DND-41 (cell line): ENCODE measurements around the gene FRMPD4.

Experiments
- EZH2 ChIP-seq: IDR thresholded peaks from 3 replicates; pipeline ENCODE4 v1.6.1; 2012; ENCODE audit warnings: borderline replicate concordance, low read depth, mild to moderate bottlenecking, moderate library complexity, low read length, inconsistent platforms; ENCODE audit not compliant: severe bottlenecking
- TF ChIP-seq, protein P1 (sequence below): IDR thresholded peaks from 2 replicates; pipeline ENCODE4 v1.5.1; 2012; ENCODE audit warnings: borderline replicate concordance, low read length, moderate library complexity, mild to moderate bottlenecking; ENCODE audit not compliant: poor library complexity, severe bottlenecking; ENCODE audit errors: extremely low read depth

GRCh38 chrX:12229986-12230385 is 91.7 kb downstream of the FRMPD4 start:
- TF ChIP-seq, protein P1, sequence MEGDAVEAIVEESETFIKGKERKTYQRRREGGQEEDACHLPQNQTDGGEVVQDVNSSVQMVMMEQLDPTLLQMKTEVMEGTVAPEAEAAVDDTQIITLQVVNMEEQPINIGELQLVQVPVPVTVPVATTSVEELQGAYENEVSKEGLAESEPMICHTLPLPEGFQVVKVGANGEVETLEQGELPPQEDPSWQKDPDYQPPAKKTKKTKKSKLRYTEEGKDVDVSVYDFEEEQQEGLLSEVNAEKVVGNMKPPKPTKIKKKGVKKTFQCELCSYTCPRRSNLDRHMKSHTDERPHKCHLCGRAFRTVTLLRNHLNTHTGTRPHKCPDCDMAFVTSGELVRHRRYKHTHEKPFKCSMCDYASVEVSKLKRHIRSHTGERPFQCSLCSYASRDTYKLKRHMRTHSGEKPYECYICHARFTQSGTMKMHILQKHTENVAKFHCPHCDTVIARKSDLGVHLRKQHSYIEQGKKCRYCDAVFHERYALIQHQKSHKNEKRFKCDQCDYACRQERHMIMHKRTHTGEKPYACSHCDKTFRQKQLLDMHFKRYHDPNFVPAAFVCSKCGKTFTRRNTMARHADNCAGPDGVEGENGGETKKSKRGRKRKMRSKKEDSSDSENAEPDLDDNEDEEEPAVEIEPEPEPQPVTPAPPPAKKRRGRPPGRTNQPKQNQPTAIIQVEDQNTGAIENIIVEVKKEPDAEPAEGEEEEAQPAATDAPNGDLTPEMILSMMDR, result no peak
- TF ChIP-seq EZH2, result no peak
